NCI-H2081 (cell line): Measurements from ENCODE around the gene CDC25C.

Experiments
- DNase-seq, 2 experiments: peaks; one replicate each; lab custom pipeline; 2025; lab: John Stamatoyannopoulos, UW

CDC25C gene

DNA sequence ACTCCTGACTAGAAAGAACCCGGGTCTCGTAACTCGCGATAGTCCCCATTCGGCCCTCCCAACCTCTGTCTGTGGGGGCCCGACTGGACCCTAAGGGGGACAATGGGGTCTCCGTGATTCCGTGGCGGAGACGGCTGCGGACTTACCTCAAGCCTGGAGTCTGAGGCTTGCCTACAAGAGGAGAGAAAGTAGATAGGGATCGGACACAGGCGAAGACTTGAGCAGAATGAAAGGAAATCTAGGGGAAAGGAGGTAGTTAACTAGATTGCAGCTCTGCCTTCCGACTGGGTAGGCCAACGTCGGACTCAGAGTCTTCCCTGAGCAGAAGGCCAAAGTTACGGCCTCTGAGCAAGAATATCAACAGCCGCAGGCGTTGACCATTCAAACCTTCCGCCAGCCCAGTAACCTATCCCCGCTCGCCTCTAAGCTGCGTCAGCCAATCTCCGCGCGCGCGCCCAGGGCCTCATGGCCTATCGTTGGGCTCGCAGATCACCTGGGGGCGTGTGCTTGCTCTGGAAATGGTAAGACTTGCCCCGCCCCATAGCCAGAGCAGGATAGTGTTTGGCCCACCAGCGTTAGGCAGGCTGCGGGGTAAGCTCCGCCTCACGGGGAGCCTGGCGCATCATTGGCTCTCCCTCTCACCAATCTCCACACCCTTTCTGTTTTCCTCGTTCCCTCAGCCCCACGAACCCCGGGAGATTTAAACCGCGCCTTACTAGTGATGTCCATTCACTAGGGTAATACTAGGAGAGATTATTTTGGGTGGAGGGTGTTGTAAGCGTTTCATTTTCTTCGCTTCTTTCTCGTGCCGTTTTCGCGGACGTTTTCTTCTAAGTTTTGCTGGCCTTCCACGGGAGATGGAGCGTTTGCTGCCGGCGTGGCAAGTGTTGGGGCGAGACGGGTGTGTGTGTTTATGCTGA lies at the start of gene CDC25C:
Gene CDC25C, minus strand, starts transcription at position 356 of the 920 bp plus-strand sequence. CDS start 624 bp downstream, outside the sequence.
- DNase-seq, result peak; percentile 97 to 98

DNA sequence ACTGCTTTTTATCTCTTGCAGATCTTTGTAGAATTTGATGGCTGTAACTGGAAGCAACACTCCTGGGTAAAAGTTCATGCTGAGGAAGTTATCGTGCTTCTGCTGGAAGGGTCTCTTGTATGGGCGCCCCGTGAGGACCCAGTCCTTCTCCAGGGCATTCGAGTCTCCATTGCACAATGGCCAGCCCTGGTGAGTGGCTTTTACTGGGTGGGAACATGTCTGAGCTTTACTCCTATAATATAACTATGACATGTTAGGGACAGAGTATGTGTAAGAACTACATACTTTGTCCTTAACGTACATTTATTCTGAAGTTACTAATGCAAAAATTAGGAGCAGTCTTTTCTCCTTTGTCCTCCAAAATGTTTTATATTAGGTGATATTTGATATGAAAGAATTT lies 41.0 kb upstream of the CDC25C start:
- DNase-seq, result no peak

- no peak for DNase-seq
These were observed 40.6 kb upstream of the CDC25C start for GRCh38 chr5:138372225-138372624.

GRCh38 chr5:138371454-138371853 lies 39.9 kb upstream of the CDC25C start:
- no peak for DNase-seq

- no peak for DNase-seq
These were observed 38.9 kb upstream of the CDC25C start for GRCh38 chr5:138370537-138370936.

GRCh38 chr5:138369706-138370105 lies 38.1 kb upstream of the CDC25C start:
- no peak for DNase-seq

- no peak for DNase-seq
These were observed 37.7 kb upstream of the CDC25C start for GRCh38 chr5:138369261-138369660.

- no peak for DNase-seq
These were observed 35.2 kb upstream of the CDC25C start for GRCh38 chr5:138366632-138367382.

DNA sequence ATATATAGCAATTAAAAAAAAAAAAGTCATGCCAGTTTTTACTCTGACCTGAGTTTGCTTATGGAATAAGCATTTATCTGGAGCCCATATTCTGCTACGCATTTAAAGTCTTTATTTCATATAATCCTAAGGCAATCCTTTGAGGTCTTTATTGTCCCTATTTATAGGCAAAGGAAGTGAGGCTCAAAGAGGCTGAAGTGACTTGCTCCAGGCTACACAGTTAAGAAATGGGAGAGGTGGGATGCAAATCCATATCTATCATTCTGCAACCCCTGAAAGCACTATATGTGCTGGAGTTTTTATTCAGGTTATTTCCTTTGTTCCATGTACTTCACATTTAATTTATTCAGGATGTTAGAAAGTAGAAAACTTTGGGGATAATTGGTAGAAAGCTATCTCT lies 33.0 kb upstream of the CDC25C start:
- DNase-seq, result no peak

- DNase-seq, result no peak
These were observed 29.4 kb upstream of the CDC25C start for GRCh38 chr5:138360941-138361452.

- no peak for DNase-seq
These were observed 28.0 kb upstream of the CDC25C start for GRCh38 chr5:138359621-138360020.

GRCh38 chr5:138354926-138355378 lies 23.3 kb upstream of the CDC25C start:
- peak in 1 of 2 experiments; percentile 36 for DNase-seq

DNA sequence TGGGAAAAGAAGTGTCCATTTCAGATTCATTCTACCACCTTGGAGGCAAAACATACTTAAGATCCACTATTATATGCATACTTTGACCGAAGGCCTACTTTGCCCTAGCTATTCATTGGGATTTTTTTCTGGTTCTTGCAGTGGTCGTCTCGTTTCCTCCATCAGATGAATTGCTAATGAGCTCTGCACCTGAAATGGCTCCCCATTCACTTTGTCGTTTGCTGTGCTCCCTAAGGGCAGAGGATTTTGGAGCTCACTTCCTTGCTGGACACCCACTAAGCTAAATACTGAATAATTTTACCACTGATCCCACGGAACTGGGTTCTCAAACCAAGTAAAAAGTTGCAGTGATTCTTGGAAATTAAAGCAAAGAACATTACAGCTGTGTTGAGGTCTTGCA lies 22.8 kb upstream of the CDC25C start:
- no peak for DNase-seq

DNA sequence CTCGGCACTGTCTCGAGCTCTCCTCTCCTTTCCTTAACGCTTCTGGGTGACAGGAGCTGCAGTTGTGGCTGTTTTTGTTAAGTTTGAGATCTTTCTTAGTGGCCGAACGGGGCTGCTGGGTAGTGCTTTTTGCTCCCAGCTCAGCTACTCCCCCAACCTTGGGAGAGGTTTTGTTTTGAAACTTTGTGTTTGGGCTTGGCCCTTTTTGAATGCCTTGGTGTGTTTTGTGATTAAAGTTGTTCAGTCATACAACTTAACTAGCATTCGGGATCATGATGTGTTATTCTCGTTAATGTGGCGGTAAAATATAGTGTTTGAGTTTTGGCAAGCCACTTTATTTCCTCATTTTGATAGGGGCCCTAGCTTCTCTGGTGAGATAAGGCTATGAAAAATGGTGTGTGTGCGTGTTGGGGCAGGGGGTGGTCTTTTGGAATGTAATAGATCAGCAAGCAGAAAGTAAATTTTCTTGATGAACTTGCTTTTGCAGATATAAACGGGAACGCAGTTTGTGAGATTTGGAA lies 22.0 kb upstream of the CDC25C start:
- DNase-seq, result no peak

DNA sequence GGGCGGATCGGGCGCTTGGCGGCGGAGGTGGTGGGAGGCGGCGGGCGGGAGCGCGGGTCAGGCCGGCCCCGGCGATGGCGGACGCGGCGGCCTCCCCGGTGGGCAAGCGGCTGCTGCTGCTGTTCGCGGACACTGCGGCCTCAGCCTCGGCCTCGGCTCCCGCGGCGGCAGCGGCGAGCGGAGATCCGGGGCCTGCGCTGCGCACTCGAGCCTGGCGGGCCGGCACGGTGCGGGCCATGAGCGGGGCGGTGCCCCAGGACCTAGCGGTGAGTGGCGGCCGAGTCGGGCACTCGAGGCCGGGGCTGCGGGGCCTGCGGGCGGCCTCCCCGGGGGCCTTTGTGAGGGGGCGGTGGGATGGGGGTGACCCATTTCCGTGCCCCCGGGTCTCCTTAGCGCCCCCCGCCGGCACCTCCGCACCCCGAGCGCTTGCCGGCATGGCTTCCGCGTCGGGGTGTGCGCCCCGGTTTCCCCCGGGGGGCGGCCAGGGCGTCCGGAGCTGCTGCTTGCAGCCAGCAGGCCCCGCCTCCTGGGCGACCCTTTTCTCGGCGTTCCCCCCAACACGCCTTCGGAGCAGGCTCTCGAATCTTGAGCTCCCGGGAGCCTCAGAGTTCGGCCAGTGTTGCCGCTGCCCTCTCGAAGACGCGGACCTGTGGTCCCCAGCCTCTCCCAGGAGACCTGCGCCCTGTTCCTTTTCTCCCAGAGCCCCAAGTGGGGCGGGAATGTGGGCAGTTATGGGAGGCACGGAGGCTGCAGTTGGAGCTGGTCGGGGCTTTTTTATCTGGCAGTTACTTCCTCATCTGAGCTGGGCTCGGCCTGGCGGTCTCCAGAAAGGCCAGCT lies 21.3 kb upstream of the CDC25C start:
- peak; percentile 29 to 46 for DNase-seq

GRCh38 chr5:138352071-138352721 lies 20.6 kb upstream of the CDC25C start, which contains the start of gene KDM3B:
TSS of gene KDM3B (plus strand) at chr5:138352685. CDS start at chr5:138352796, 111 bp downstream.
- peak; percentile 73 to 74 for DNase-seq

- no peak for DNase-seq
These were observed 19.9 kb upstream of the CDC25C start for GRCh38 chr5:138351517-138351916.

DNA sequence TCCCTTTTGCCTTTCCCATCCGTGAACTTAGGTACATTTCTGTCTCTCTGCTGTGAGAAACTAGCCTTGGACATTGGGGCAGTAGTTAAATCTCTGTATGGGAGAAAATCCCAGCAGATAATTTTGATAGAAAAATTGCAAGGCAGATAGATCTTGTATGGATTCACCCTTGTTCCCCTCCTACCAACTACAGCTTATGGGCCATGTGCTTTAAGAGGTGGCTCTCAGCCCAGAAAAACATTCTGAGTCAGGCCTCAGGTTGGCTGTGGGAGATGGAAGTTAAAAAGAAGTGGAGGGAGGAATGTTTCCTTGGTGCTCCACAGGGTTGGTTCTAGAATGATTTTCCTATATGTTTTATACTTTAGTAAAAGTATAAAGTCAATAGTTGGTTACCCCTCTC lies 19.5 kb upstream of the CDC25C start:
- no peak for DNase-seq

DNA sequence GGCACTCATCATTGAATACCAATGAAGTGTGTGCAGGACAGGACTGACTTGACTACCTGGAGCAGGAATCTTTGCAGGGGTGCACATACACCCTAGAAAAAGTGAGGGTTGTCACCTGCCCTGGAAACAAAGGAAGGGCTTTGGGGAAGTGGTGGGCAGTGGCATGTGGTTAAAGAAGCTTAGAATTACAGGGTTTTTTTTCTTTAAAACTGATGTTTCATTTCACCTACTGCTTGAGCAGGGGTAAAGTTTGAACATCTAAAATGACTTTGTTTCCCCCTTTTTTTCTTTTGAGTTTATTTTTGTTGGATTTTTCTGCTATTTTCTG lies 18.9 kb upstream of the CDC25C start:
- DNase-seq, result no peak

DNA sequence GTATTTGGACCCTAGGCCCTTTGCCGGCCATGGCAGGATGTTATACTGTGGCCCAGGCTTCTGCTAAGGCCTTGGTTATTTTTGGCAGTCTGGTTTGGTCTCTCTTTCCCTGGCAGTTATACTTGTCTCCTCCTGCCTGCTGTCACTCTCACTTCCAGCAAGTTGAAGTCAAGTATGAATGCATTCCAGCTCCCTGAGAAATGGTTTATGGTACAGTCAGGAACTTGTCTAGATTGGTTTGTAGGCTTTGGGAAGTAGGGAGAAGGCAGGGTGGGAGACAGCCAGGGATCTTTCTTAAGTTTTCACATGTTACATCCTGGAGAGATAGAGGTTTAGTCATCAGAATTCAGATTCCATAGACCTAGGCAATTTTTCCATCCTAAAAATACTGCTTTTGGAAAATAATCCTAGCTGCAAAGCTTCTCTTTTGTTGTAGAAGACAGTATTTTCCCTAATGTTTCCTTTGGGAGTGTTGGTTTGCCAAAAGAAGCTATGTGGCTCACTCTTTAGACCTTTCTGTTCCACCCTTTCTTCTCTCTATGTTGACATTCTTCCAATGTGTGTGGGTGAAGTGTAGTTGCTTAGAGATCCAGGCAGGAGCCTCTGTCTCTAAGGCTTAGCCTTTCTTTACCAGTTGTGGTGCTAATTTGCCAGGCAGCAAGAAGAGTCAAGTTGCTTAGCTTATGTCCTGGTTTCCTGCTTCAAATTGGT lies 18.4 kb upstream of the CDC25C start:
- no peak for DNase-seq
